ENCODE data around the gene HNRNPU. TPM values are rescaled to one million over a fixed set of nuclear protein-coding genes. Genes with fewer than 3 reads are reported as not detected.
A peak's percentile ranks its signal among the peaks of the same experiment; 100 is the strongest.

Gene HNRNPU
- total and polyA plus RNA-seq, 2 of the 13 experiments (the other 11 are each of a cell fraction or from before 2014, with no cell fraction given), result 101 to 508 TPM

- TF ChIP-seq ZNF687 (CRISPR knock-in tag; IDR thresholded peaks at IDR 0.05) (peak; percentile 29; the same call in 1 of the 2 replicates), HHEX (CRISPR knock-in tag; IDR thresholded peaks at IDR 0.05) (0 out of 2 replicates have a peak, but pooled peaks have one; percentile 11), POLR2G (IDR thresholded peaks at IDR 0.05; ENCODE audit: low read depth, low read length) (peak; percentile 38; the same call in 1 of the 2 replicates), HDAC1 (CRISPR knock-in tag; IDR thresholded peaks at IDR 0.05) (peak; percentile 8; the same call in 1 of the 2 replicates), PITX1 (CRISPR knock-in tag; IDR thresholded peaks at IDR 0.05) (peak; percentile 60; the same call in 1 of the 2 replicates), ZNF567 (CRISPR knock-in tag; IDR thresholded peaks at IDR 0.05; ENCODE audit: borderline replicate concordance) (0 out of 2 replicates have a peak, but pooled peaks have one; percentile 8)
Observed at GRCh38 chr1:244868484-244869363, 4.4 kb upstream of the HNRNPU start (continued).

- peaks cover 15% of the 10 kb centered on the region for H4K20me1 ChIP-seq (ENCODE audit: insufficient read depth, low read length)
- 36% methylated on average over 1 of the region's 1 CpG for WGBS (ENCODE audit: low lambda C conversion rate)
- BruUV-seq (replicated peaks), result no TSS peak
- H3K27ac ChIP-seq (ENCODE audit: extremely low read length, insufficient read depth, low read length), result peak overlapping the region; percentile 100
- H3K9ac ChIP-seq (ENCODE audit: insufficient read depth, low read depth, low read length), result 0 out of 2 replicates have a peak overlapping the region, but pooled peaks have one; percentile 16
- H3K4me3 ChIP-seq (replicated peaks in 1 of 3; ENCODE audit: insufficient read depth in 1 of 3, low read depth in 2 of 3, low read length in 3 of 3), result 0 out of 6 replicates have a peak overlapping the region, but pooled peaks of 1 of the 3 experiments have one; percentile 100
- H3K27me3 ChIP-seq (ENCODE audit: control insufficient read depth in 1 of 2, insufficient read depth in 2 of 2, low read length in 2 of 2), result no peaks in the 10 kb centered on the region; a peak in 1 of 5 replicates
- in situ Hi-C loops (cut with HindIII; ENCODE audit: extremely low pct_ligation_motif_present, low pct_unique_long_range_greater_than_20kb), result no loop called here
- ATAC-seq (no peak), DNase-seq (ENCODE audit: low spot score) (no peak), FAIRE-seq (no peak)
- ChIA-PET POLR2A (interaction anchor here (1.0 kb wide), 1 partner anchor 103 kb away, joined by 3 read pairs; a partner anchor contains a TSS), CTCF (ENCODE audit: low intra/inter-chr PET ratio, low total read pairs) (no interaction called here)
- H3K4me2 ChIP-seq (ENCODE audit: low read depth, low read length), result peak overlapping the region; percentile 85
- peaks cover 0 to 4% of the 10 kb centered on the region in 2 experiments; a peak in 2 of 5 replicates for H3K36me3 ChIP-seq (replicated peaks in 1 of 2; ENCODE audit: control insufficient read depth in 1 of 2, insufficient read depth in 2 of 2, low read length in 2 of 2)
- peaks cover 51% of the 10 kb centered on the region for H3K4me1 ChIP-seq (ENCODE audit: insufficient read depth, low read length)
- TF ChIP-seq PAF1 (CRISPR knock-in tag; IDR thresholded peaks at IDR 0.05) (no peak), CREB1 (IDR thresholded peaks at IDR 0.05) (no peak), CREB1 (CRISPR knock-in tag; IDR thresholded peaks at IDR 0.05) (peak; percentile 33; the same call in 1 of the 2 replicates)
- no peaks in the 10 kb centered on the region for H3K9me3 ChIP-seq (ENCODE audit: low read length)
- intact Hi-C loops (cut with micrococcal nuclease; ENCODE audit: unreplicated experiment), result loop anchor here (5.0 kb wide), 1 partner anchor 51 kb away; no protein-coding TSS in a partner anchor
- peak overlapping the region; percentile 73 for H2AFZ ChIP-seq (ENCODE audit: low read length)
- peaks cover 30% of the 10 kb centered on the region for H3K79me2 ChIP-seq (ENCODE audit: insufficient read depth, low read length)
Observed at GRCh38 chr1:244866355-244866754, 2.0 kb upstream of the HNRNPU start.

All from HepG2 (cell line).